GM12878 (cell line): ENCODE results near the gene RNASE9. TPM values are rescaled to one million over a fixed set of nuclear protein-coding genes. Genes with fewer than 3 reads are reported as not detected.
"Not testable (repeated sequence)": the region's sequence is repeated elsewhere in the genome, so short reads cannot be mapped to it uniquely, and the experiment has no call there.

Experiments used
- ATAC-seq: fragments of 200-7000 bp; cut with Tn5 transposase; 3 replicates; pipeline ENCODE4 v1.9.1; 2020; ENCODE audit warnings: mild to moderate bottlenecking, moderate library complexity
- BruUV-seq: library from RNA; stranded (reverse); fragments of 400-500 nt; replicated peaks from 2 replicates; lab custom pipeline; 2021; lab: Mats Ljungman, UMichigan
- CTCF ChIA-PET: fragments of 300-600 bp; sonication (Branson Sonifier 250); formaldehyde crosslinking; extraction: SDS; loops from one replicate; lab custom pipeline; 2021; ENCODE audit warnings: inconsistent platforms; lab: Yijun Ruan, JAX
- POLR2A ChIA-PET: fragments of 350-600 bp; formaldehyde crosslinking; extraction: SDS; loops from one replicate; lab custom pipeline; 2021; ENCODE audit warnings: inconsistent platforms; lab: Charles Lee
- RAD21 ChIA-PET: fragments of 300-600 bp; sonication (Branson Sonifier 250); formaldehyde crosslinking; loops from one replicate; lab custom pipeline; 2023; ENCODE audit warnings: antibody characterized with exemption; ENCODE audit not compliant: unreplicated experiment; lab: Charles Lee
- SMC1A ChIA-PET: fragments of 300-600 bp; sonication (Branson Sonifier 250); formaldehyde crosslinking; loops from one replicate; lab custom pipeline; 2023; ENCODE audit not compliant: unreplicated experiment, uncharacterized antibody; lab: Charles Lee
- DNase-seq: peaks from one replicate; pipeline ENCODE4 v3.0.0-alpha.2; 2011; ENCODE audit warnings: low read depth, low spot score
- FAIRE-seq: peaks from 3 replicates; lab custom pipeline; 2011; peaks lifted over from hg19 to GRCh38; lab: Jason Lieb, UNC
- H2AFZ ChIP-seq: 2 replicates; pipeline ENCODE4 v1.6.0; 2011; ENCODE audit warnings: low read depth, low read length, control low read depth; ENCODE audit not compliant: control insufficient read depth
- H3K27ac ChIP-seq: 2 replicates; pipeline ENCODE4 v1.5.1; 2011; ENCODE audit warnings: control low read depth; ENCODE audit not compliant: control insufficient read depth, insufficient read depth
- H3K27me3 ChIP-seq, 2 experiments: replicated peaks in 1 of 2; 2 replicates each; pipeline versions ENCODE4 v1.6.0 to v1.6.1; 2011; ENCODE audit warnings: low read length in 1 of 2; ENCODE audit not compliant: control insufficient read depth in 2 of 2, insufficient read depth in 2 of 2
- H3K36me3 ChIP-seq, 2 experiments: 2 replicates each; pipeline ENCODE4 v1.5.1; 2011; ENCODE audit warnings: low read length in 1 of 2; ENCODE audit not compliant: control insufficient read depth in 2 of 2, insufficient read depth in 2 of 2
- H3K4me1 ChIP-seq: 2 replicates; pipeline ENCODE4 v1.6.1; 2011; ENCODE audit warnings: mild to moderate bottlenecking, low read length, moderate library complexity, mixed read lengths; ENCODE audit not compliant: control insufficient read depth, insufficient read depth
- H3K4me2 ChIP-seq: 2 replicates; pipeline ENCODE4 v1.6.0; 2011; ENCODE audit warnings: control low read depth; ENCODE audit not compliant: control insufficient read depth, insufficient read depth
- H3K4me3 ChIP-seq: fragments of 200-600 bp; sonication (generic); 2 replicates; pipeline ENCODE4 v1.5.1; 2016
- H3K79me2 ChIP-seq: 2 replicates; pipeline ENCODE4 v1.6.0; 2011; ENCODE audit warnings: low read length; ENCODE audit not compliant: control insufficient read depth, insufficient read depth
- H3K9ac ChIP-seq: 2 replicates; pipeline ENCODE4 v1.8.0; 2011; ENCODE audit warnings: low read length, control low read depth, mixed read lengths; ENCODE audit not compliant: control insufficient read depth, insufficient read depth
- H3K9me3 ChIP-seq: replicated peaks from 3 replicates; pipeline ENCODE4 v1.5.1; 2011; ENCODE audit warnings: mild to moderate bottlenecking, low read length; ENCODE audit not compliant: control insufficient read depth, insufficient read depth
- H4K20me1 ChIP-seq: 2 replicates; pipeline ENCODE4 v1.6.0; 2011; ENCODE audit not compliant: control insufficient read depth, insufficient read depth
- ASH2L ChIP-seq: fragments of 300-600, 200-600 bp; sonication (generic); IDR thresholded peaks from 2 replicates; pipeline ENCODE4 v1.6.1; 2017; ENCODE audit warnings: low read depth, mild to moderate bottlenecking, borderline replicate concordance
- EP300 ChIP-seq, 2 experiments: fragments of 150-350 bp in 1 of 2; IDR thresholded peaks; 2 replicates each; pipeline ENCODE4 v1.6.1; 2011 to 2012; ENCODE audit warnings: low read depth in 2 of 2, low read length in 2 of 2, borderline replicate concordance in 1 of 2, improper control_type of control experiment in 1 of 2, inconsistent platforms in 1 of 2; ENCODE audit not compliant: control insufficient read depth in 1 of 2
- HDGF ChIP-seq: fragments of 450-650 bp; IDR thresholded peaks from 2 replicates; pipeline ENCODE4 v1.6.1; 2016; ENCODE audit warnings: antibody characterized with exemption
- RAD51 ChIP-seq: fragments of 450-650 bp; IDR thresholded peaks from 2 replicates; pipeline ENCODE4 v1.6.1; 2016; ENCODE audit warnings: moderate library complexity, mild to moderate bottlenecking, inconsistent platforms
- SIX5 ChIP-seq: IDR thresholded peaks from 2 replicates; pipeline ENCODE4 v1.6.1; 2011; ENCODE audit warnings: mild to moderate bottlenecking, low read depth, low read length, moderate library complexity; ENCODE audit not compliant: severe bottlenecking
- TAF1 ChIP-seq: IDR thresholded peaks from 2 replicates; pipeline ENCODE4 v1.6.1; 2011; ENCODE audit warnings: mild to moderate bottlenecking, low read depth, low read length, borderline replicate concordance
- YBX1 ChIP-seq: fragments of 450-650 bp; IDR thresholded peaks from 2 replicates; pipeline ENCODE4 v1.6.1; 2016; ENCODE audit warnings: antibody characterized with exemption
- ZBTB40 ChIP-seq: fragments of 450-650 bp; IDR thresholded peaks from 2 replicates; pipeline ENCODE4 v1.6.1; 2016; ENCODE audit warnings: mild to moderate bottlenecking, moderate library complexity, borderline replicate concordance
- ZNF622 ChIP-seq: fragments of 450-650 bp; IDR thresholded peaks from 2 replicates; pipeline ENCODE4 v1.6.1; 2017; ENCODE audit warnings: mild to moderate bottlenecking, inconsistent platforms
- WGBS: methylation state at CpG from one replicate; pipeline ENCODE4 v1.1.6; 2016; ENCODE audit warnings: low lambda C conversion rate; ENCODE audit not compliant: insufficient replicate concordance, insufficient coverage; ENCODE audit errors: missing lambda C conversion rate; 5-methylcytosine and 5-hydroxymethylcytosine counted together
- in situ Hi-C: fragments of 300-500 bp; cut with MboI; formaldehyde crosslinking; loops from 9 replicates; pipeline ENCODE4 v1.14.3; 2018; ENCODE audit warnings: mixed read lengths
- intact Hi-C: fragments of 100-400 bp; cut with micrococcal nuclease; formaldehyde crosslinking; loops from one replicate; pipeline ENCODE4 v1.14.2; 2022; ENCODE audit not compliant: unreplicated experiment
- polyA plus RNA-seq, 11 experiments: library from polyadenylated mRNA; depleted of rRNA in 4 of 11; unstranded in 6 of 11; stranded (reverse) in 5 of 11; fragments of >200 nt; fragmentation: Nextera tagmentation in 4 of 11; fragmentation: Illumina TruSeq in 1 of 11; extraction: Ambion mirVana in 4 of 11; extraction: Trizol in 1 of 11; gene quantifications; 1 replicate in 1 of 11; 2 replicates in 10 of 11; pipeline versions ENCODE4 v1.2.1 to v1.2.3, GENCODE V29; 2011 to 2016; ENCODE audit warnings: inconsistent platforms in 2 of 11, missing spikeins in 2 of 11, low read depth in 1 of 11
- total RNA-seq, 4 experiments: library from RNA; depleted of rRNA in 3 of 4; stranded (reverse); fragments of >200 nt in 3 of 4; fragmentation: Illumina TruSeq in 1 of 4; extraction: Trizol in 1 of 4; gene quantifications; 2 replicates each; pipeline versions ENCODE4 v1.2.1 to v1.2.3, GENCODE V29; 2013 to 2021
- TF ChIP-seq, protein P1 (sequence below): fragments of 450-650 bp; formaldehyde crosslinking; IDR thresholded peaks from 2 replicates; pipeline ENCODE4 v1.5.0; 2022; ENCODE audit warnings: mild to moderate bottlenecking, missing genetic modification characterization

The RNASE9 gene
- total and polyA plus RNA-seq, 10 of the 15 experiments (the other 5 are each of a cell fraction or from before 2014, with no cell fraction given): not detected

DNA sequence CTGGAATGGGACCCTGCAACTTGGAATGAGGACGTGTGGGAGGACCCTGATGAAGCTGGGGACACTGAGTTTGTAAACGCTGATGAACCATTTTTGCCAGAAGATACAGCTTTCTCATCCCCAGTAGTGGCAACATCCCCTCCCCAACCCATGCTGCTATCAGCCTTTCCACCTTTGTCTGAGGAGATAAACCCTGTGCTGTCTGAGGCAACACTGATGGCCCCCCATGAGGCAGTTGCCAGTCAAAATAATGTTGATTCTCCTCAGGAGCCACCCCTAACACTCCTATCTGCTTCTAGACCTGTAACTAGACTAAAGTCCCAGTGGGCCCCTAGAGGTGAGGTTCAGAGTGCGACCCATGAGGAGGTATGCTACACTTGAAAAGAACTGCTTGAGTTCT is 7.5 kb upstream of the RNASE9 start:
- Histone ChIP-seq H3K27me3 (no peaks in the 10 kb centered on the region), H3K4me3 (no peak overlapping the region), H4K20me1 (no peaks in the 10 kb centered on the region), H3K4me2 (no peak overlapping the region), H3K9ac (no peak overlapping the region), H3K36me3 (no peaks in the 10 kb centered on the region), H3K27ac (no peak overlapping the region), H3K4me1 (no peaks in the 10 kb centered on the region), H2AFZ (no peak overlapping the region), H3K79me2 (no peaks in the 10 kb centered on the region), H3K9me3 (no peaks in the 10 kb centered on the region; the same call in 1 of the 3 replicates)
- DNase-seq: no peak
- FAIRE-seq: no peak
- no peak for ATAC-seq
- ChIA-PET SMC1A (no interaction called here), POLR2A (no interaction called here), CTCF (interaction anchor here (1.2 kb wide), 1 partner anchor 35 kb away, joined by 3 read pairs; no protein-coding TSS in a partner anchor), RAD21 (no interaction called here)
- no TSS peak for BruUV-seq
- intact Hi-C loops (no loop called here), in situ Hi-C loops (no loop called here)
- TF ChIP-seq HDGF (no peak), ZBTB40 (no peak), RAD51 (no peak), ZNF622 (no peak), SIX5 (no peak), ASH2L (no peak), EP300 (IDR thresholded peaks at IDR 0.05; ENCODE audit: borderline replicate concordance in 1 of 2, control insufficient read depth in 1 of 2, low read depth in 2 of 2, low read length in 2 of 2) (no peak), YBX1 (no peak), TAF1 (no peak)
- TF ChIP-seq, protein P1, sequence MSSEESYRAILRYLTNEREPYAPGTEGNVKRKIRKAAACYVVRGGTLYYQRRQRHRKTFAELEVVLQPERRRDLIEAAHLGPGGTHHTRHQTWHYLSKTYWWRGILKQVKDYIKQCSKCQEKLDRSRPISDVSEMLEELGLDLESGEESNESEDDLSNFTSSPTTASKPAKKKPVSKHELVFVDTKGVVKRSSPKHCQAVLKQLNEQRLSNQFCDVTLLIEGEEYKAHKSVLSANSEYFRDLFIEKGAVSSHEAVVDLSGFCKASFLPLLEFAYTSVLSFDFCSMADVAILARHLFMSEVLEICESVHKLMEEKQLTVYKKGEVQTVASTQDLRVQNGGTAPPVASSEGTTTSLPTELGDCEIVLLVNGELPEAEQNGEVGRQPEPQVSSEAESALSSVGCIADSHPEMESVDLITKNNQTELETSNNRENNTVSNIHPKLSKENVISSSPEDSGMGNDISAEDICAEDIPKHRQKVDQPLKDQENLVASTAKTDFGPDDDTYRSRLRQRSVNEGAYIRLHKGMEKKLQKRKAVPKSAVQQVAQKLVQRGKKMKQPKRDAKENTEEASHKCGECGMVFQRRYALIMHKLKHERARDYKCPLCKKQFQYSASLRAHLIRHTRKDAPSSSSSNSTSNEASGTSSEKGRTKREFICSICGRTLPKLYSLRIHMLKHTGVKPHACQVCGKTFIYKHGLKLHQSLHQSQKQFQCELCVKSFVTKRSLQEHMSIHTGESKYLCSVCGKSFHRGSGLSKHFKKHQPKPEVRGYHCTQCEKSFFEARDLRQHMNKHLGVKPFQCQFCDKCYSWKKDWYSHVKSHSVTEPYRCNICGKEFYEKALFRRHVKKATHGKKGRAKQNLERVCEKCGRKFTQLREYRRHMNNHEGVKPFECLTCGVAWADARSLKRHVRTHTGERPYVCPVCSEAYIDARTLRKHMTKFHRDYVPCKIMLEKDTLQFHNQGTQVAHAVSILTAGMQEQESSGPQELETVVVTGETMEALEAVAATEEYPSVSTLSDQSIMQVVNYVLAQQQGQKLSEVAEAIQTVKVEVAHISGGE (CRISPR knock-in tag): no peak
- 0% methylated on average over 3 of the region's 3 CpGs for WGBS

DNA sequence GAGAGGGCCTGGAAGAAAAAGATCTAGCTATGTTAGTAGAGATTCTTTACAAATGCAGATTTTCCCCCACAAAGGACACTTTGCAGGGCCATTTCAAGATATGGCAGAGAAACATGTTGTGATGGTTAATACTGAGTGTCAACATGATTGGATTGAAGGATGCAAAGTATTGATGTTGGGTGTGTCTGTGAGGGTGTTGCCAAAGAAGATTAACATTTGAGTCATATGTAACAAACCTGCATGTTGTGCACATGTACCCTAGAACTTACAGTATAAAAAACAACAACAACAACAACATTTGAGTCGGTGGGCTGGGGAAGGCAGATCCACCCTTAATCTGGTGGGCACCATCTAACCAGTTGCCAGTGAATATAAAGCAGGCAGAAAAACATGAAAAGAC is 6.4 kb upstream of the RNASE9 start:
- H3K4me3 ChIP-seq, H3K27ac ChIP-seq, H3K36me3 ChIP-seq, H3K79me2 ChIP-seq, H2AFZ ChIP-seq, ATAC-seq, H3K9me3 ChIP-seq, H3K4me2 ChIP-seq, CTCF ChIA-PET, DNase-seq, FAIRE-seq, SMC1A ChIA-PET, in situ Hi-C loops, intact Hi-C loops, RAD21 ChIA-PET, POLR2A ChIA-PET, H4K20me1 ChIP-seq, BruUV-seq, H3K4me1 ChIP-seq, H3K9ac ChIP-seq, H3K27me3 ChIP-seq: not testable (repeated sequence)
- 0% methylated on average over 1 of the region's 1 CpG for WGBS
